Measurements from ENCODE around the gene TEAD2. TPM values are rescaled to one million over a fixed set of nuclear protein-coding genes. Genes with fewer than 3 reads are reported as not detected.

Gene TEAD2
- total RNA-seq, 1 experiment from 2014 or later: 56.2 TPM

- Histone ChIP-seq H3K9me2 (replicated peaks; ENCODE audit: low read length) (no peaks in the 10 kb centered on the region), H4K20me1 (ENCODE audit: low read length) (no peaks in the 10 kb centered on the region), H3F3A (ENCODE audit: low read length, unreplicated experiment) (no peaks in the 10 kb centered on the region), H3K36me3 (ENCODE audit: low read depth, low read length) (no peaks in the 10 kb centered on the region), H3K4me3 (ENCODE audit: low read length) (no peak overlapping the region), H3K27ac (ENCODE audit: low read length) (no peak overlapping the region), H3K27me3 (ENCODE audit: low read length) (no peaks in the 10 kb centered on the region; the same call in 1 of the 2 replicates), H3K79me2 (ENCODE audit: low read length) (no peaks in the 10 kb centered on the region), H3K9ac (ENCODE audit: low read length) (no peak overlapping the region), H2AFZ (ENCODE audit: low read length) (no peak overlapping the region), H3K4me1 (ENCODE audit: insufficient read depth, low read length) (peaks cover 2% of the 10 kb centered on the region; the same call in 1 of the 2 replicates), H3K4me2 (ENCODE audit: low read length) (no peak overlapping the region), H3K9me3 (ENCODE audit: low read length) (peaks cover 19% of the 10 kb centered on the region)
- no TSS peak for BruUV-seq (replicated peaks)
- POLR2A ChIA-PET (ENCODE audit: unreplicated experiment): no interaction called here
- intact Hi-C loops (cut with micrococcal nuclease): no loop called here
- no peak for TF ChIP-seq EZH2 (IDR thresholded peaks at IDR 0.05; ENCODE audit: low read length, unreplicated experiment)
- no peak for TF ChIP-seq EZH2phosphoT487 (IDR thresholded peaks at IDR 0.05; ENCODE audit: borderline replicate concordance, low read length)
- TF ChIP-seq CTCF (conservative IDR thresholded peaks at IDR 0.05; ENCODE audit: low read depth, low read length): no peak
- DNase-seq: no peak
- ATAC-seq: no peak
- CTCF ChIA-PET: no interaction called here
These were observed 6.6 kb upstream of the TEAD2 start for GRCh38 chr19:49368711-49369358.

- Histone ChIP-seq H3K4me2 (ENCODE audit: low read length) (no peak overlapping the region), H3K4me3 (ENCODE audit: low read length) (no peak overlapping the region), H3K9me3 (ENCODE audit: low read length) (peaks cover 19% of the 10 kb centered on the region), H3F3A (ENCODE audit: low read length, unreplicated experiment) (peaks cover 7% of the 10 kb centered on the region), H3K79me2 (ENCODE audit: low read length) (peaks cover 6% of the 10 kb centered on the region; the same call in 1 of the 2 replicates), H3K9ac (ENCODE audit: low read length) (no peak overlapping the region), H3K36me3 (ENCODE audit: low read depth, low read length) (no peaks in the 10 kb centered on the region), H4K20me1 (ENCODE audit: low read length) (no peaks in the 10 kb centered on the region), H3K9me2 (replicated peaks; ENCODE audit: low read length) (no peaks in the 10 kb centered on the region), H3K27me3 (ENCODE audit: low read length) (no peaks in the 10 kb centered on the region; the same call in 1 of the 2 replicates), H2AFZ (ENCODE audit: low read length) (no peak overlapping the region), H3K4me1 (ENCODE audit: insufficient read depth, low read length) (peaks cover 11% of the 10 kb centered on the region), H3K27ac (ENCODE audit: low read length) (no peak overlapping the region)
- intact Hi-C loops (cut with micrococcal nuclease): no loop called here
- TF ChIP-seq EZH2phosphoT487 (IDR thresholded peaks at IDR 0.05; ENCODE audit: borderline replicate concordance, low read length): no peak
- no peak for TF ChIP-seq CTCF (conservative IDR thresholded peaks at IDR 0.05; ENCODE audit: low read depth, low read length)
- TF ChIP-seq EZH2 (IDR thresholded peaks at IDR 0.05; ENCODE audit: low read length, unreplicated experiment): no peak
- DNase-seq (no peak), ATAC-seq (no peak)
- BruUV-seq (replicated peaks): no TSS peak
- ChIA-PET POLR2A (ENCODE audit: unreplicated experiment) (no interaction called here), CTCF (no interaction called here)
These were observed 3.9 kb upstream of the TEAD2 start for GRCh38 chr19:49366110-49366509.

- CTCF ChIA-PET: no interaction called here
- Histone ChIP-seq H3K9me2 (replicated peaks; ENCODE audit: low read length) (no peaks in the 10 kb centered on the region), H3K36me3 (ENCODE audit: low read depth, low read length) (peaks cover 4% of the 10 kb centered on the region), H3K4me2 (ENCODE audit: low read length) (peak overlapping the region; percentile 72), H3K9me3 (ENCODE audit: low read length) (peaks cover 7% of the 10 kb centered on the region), H3K4me1 (ENCODE audit: insufficient read depth, low read length) (peaks cover 11% of the 10 kb centered on the region), H3F3A (ENCODE audit: low read length, unreplicated experiment) (peaks cover 7% of the 10 kb centered on the region), H2AFZ (ENCODE audit: low read length) (peak overlapping the region; percentile 70), H4K20me1 (ENCODE audit: low read length) (no peaks in the 10 kb centered on the region), H3K9ac (ENCODE audit: low read length) (no peak overlapping the region), H3K27ac (ENCODE audit: low read length) (no peak overlapping the region), H3K4me3 (ENCODE audit: low read length) (peak overlapping the region; percentile 37), H3K27me3 (ENCODE audit: low read length) (no peaks in the 10 kb centered on the region), H3K79me2 (ENCODE audit: low read length) (peaks cover 6% of the 10 kb centered on the region; the same call in 1 of the 2 replicates)
- no TSS peak for BruUV-seq (replicated peaks)
- POLR2A ChIA-PET (ENCODE audit: unreplicated experiment): no interaction called here
- DNase-seq (no peak), ATAC-seq (no peak)
- TF ChIP-seq EZH2phosphoT487 (IDR thresholded peaks at IDR 0.05; ENCODE audit: borderline replicate concordance, low read length) (no peak), EZH2 (IDR thresholded peaks at IDR 0.05; ENCODE audit: low read length, unreplicated experiment) (no peak), CTCF (conservative IDR thresholded peaks at IDR 0.05; ENCODE audit: low read depth, low read length) (no peak)
- intact Hi-C loops (cut with micrococcal nuclease): no loop called here
These were observed 2.0 kb upstream of the TEAD2 start for GRCh38 chr19:49364083-49364737.
